Stimulated activated CD4-positive, alpha-beta T cell treated with anti-CD3 and anti-CD28 coated beads, Interleukin-1b, Interleukin-23, amount 100 ng/mL, for 24 hours (primary cell): ENCODE measurements around the gene TMCC2.

Source experiments
- DNase-seq, 4 experiments: peaks; one replicate each; pipeline ENCODE4 v3.0.0-alpha.2; 2020; ENCODE audit warnings: low read depth in 4 of 4, low spot score in 1 of 4

TMCC2 gene

GRCh38 chr1:205239078-205239477 is 11.3 kb downstream of the TMCC2 start:
- no peak for DNase-seq

- DNase-seq = no peak
Measured at GRCh38 chr1:205240118-205240517, 12.4 kb downstream of the TMCC2 start.

- no peak for DNase-seq
Measured at GRCh38 chr1:205240569-205240968, 12.8 kb downstream of the TMCC2 start.

GRCh38 chr1:205241366-205242030 is 13.8 kb downstream of the TMCC2 start:
- DNase-seq = no peak

GRCh38 chr1:205243350-205244191 is 15.8 kb downstream of the TMCC2 start:
- DNase-seq = no peak

- no peak for DNase-seq
Measured at GRCh38 chr1:205244384-205244783, 16.6 kb downstream of the TMCC2 start.

- DNase-seq = no peak
Measured at GRCh38 chr1:205245096-205245495, 17.4 kb downstream of the TMCC2 start.

GRCh38 chr1:205246351-205247119 is 18.8 kb downstream of the TMCC2 start:
- no peak for DNase-seq

- DNase-seq = no peak
Measured at GRCh38 chr1:205247130-205247921, 19.6 kb downstream of the TMCC2 start.

- DNase-seq = no peak
Measured at GRCh38 chr1:205248793-205249601, 21.3 kb downstream of the TMCC2 start.

- DNase-seq = no peak
Measured at GRCh38 chr1:205249651-205250050, 21.9 kb downstream of the TMCC2 start.

- no peak for DNase-seq
Measured at GRCh38 chr1:205250699-205251098, 23.0 kb downstream of the TMCC2 start.

GRCh38 chr1:205251576-205251975 is 23.8 kb downstream of the TMCC2 start:
- no peak for DNase-seq

- peak; percentile 72 to 82 (median 78) for DNase-seq
Measured at GRCh38 chr1:205255941-205256780, 28.4 kb downstream of the TMCC2 start.

- DNase-seq = no peak
Measured at GRCh38 chr1:205256951-205257625, 29.3 kb downstream of the TMCC2 start.

GRCh38 chr1:205257735-205258134 is 30.0 kb downstream of the TMCC2 start:
- DNase-seq = no peak

- no peak for DNase-seq
Measured at GRCh38 chr1:205258261-205258691, 30.5 kb downstream of the TMCC2 start.

GRCh38 chr1:205258719-205259118 is 31.0 kb downstream of the TMCC2 start:
- DNase-seq = no peak
